HEK293 (cell line): ENCODE data around the gene CETP.

ENCODE experiments used
- CTCF ChIA-PET: fragments of 350-600 bp; formaldehyde crosslinking; extraction: SDS; loops from one replicate; lab custom pipeline; 2021; ENCODE audit warnings: antibody characterized with exemption; lab: Yijun Ruan, JAX
- POLR2A ChIA-PET: fragments of 300-600 bp; formaldehyde crosslinking; extraction: SDS; loops from one replicate; lab custom pipeline; 2020; ENCODE audit warnings: antibody characterized with exemption, inconsistent platforms; lab: Yijun Ruan, JAX
- H3K27ac ChIP-seq: fragments of 200-500 bp; sonication (Bioruptor generic); 2 replicates; pipeline ENCODE4 v1.5.1; 2014; ENCODE audit warnings: low read depth, low read length, control low read depth, inconsistent platforms; ENCODE audit errors: extremely low read depth
- H3K36me3 ChIP-seq, 2 experiments: fragments of 200-500 bp in 1 of 2; sonication (Bioruptor generic) in 1 of 2; 1 replicate in 1 of 2; 2 replicates in 1 of 2; pipeline ENCODE4 v1.5.1; 2014 to 2017; ENCODE audit warnings: inconsistent platforms in 2 of 2, low read length in 2 of 2; ENCODE audit not compliant: control insufficient read depth in 2 of 2, insufficient read depth in 1 of 2
- H3K4me1 ChIP-seq: fragments of 200-500 bp; sonication (Bioruptor generic); 2 replicates; pipeline ENCODE4 v1.5.1; 2014; ENCODE audit warnings: mild to moderate bottlenecking, low read length, inconsistent platforms; ENCODE audit not compliant: control insufficient read depth, insufficient read depth
- H3K4me3 ChIP-seq: 2 replicates; pipeline ENCODE4 v1.5.1; 2011; ENCODE audit warnings: low read depth, mild to moderate bottlenecking, control low read depth, low read length, moderate library complexity
- H3K9me3 ChIP-seq: fragments of 200-500 bp; sonication (Bioruptor generic); 2 replicates; pipeline ENCODE4 v1.5.1; 2014; ENCODE audit warnings: low read depth, low read length, inconsistent platforms; ENCODE audit not compliant: control insufficient read depth, insufficient read depth
- HOXD13 ChIP-seq: sonication (generic); formaldehyde crosslinking; IDR thresholded peaks from 2 replicates; pipeline ENCODE4 v1.8.0; 2022; ENCODE audit warnings: missing genetic modification reagents, borderline replicate concordance
- KLF7 ChIP-seq: fragments of 450-650 bp; formaldehyde crosslinking; IDR thresholded peaks from 2 replicates; pipeline ENCODE4 v1.5.1; 2016; ENCODE audit warnings: missing biosample characterization, missing genetic modification characterization, borderline replicate concordance
- MYNN ChIP-seq: fragments of 450-650 bp; formaldehyde crosslinking; IDR thresholded peaks from 2 replicates; pipeline ENCODE4 v1.5.1; 2016; ENCODE audit warnings: missing biosample characterization, missing genetic modification characterization, borderline replicate concordance
- PRDM1 ChIP-seq: fragments of 450-650 bp; formaldehyde crosslinking; IDR thresholded peaks from 2 replicates; pipeline ENCODE4; 2016; ENCODE audit warnings: missing biosample characterization, missing genetic modification characterization
- PRDM10 ChIP-seq: fragments of 450-650 bp; formaldehyde crosslinking; IDR thresholded peaks from 2 replicates; pipeline ENCODE4 v1.5.1; 2016; ENCODE audit warnings: missing biosample characterization, missing genetic modification characterization
- PRDM6 ChIP-seq: fragments of 450-650 bp; formaldehyde crosslinking; IDR thresholded peaks from 2 replicates; pipeline ENCODE4 v1.5.1; 2017; ENCODE audit warnings: missing biosample characterization, missing genetic modification characterization
- SETDB1 ChIP-seq: IDR thresholded peaks from one replicate; pipeline ENCODE4 v1.6.1; 2017; ENCODE audit warnings: mild to moderate bottlenecking, low read length, moderate library complexity, mixed read lengths; ENCODE audit not compliant: insufficient read length
- SP7 ChIP-seq: fragments of 450-650 bp; formaldehyde crosslinking; IDR thresholded peaks from 2 replicates; pipeline ENCODE4 v1.5.1; 2016; ENCODE audit warnings: missing biosample characterization, missing genetic modification characterization
- WT1 ChIP-seq: fragments of 450-650 bp; formaldehyde crosslinking; IDR thresholded peaks from 2 replicates; pipeline ENCODE4 v1.5.1; 2016; ENCODE audit warnings: missing biosample characterization, missing genetic modification characterization
- ZBTB20 ChIP-seq: fragments of 450-650 bp; formaldehyde crosslinking; IDR thresholded peaks from 2 replicates; pipeline ENCODE4 v1.5.1; 2016; ENCODE audit warnings: missing biosample characterization, missing genetic modification characterization
- ZNF132 ChIP-seq: fragments of 450-650 bp; formaldehyde crosslinking; IDR thresholded peaks from 2 replicates; pipeline ENCODE4 v1.5.1; 2017; ENCODE audit warnings: missing biosample characterization, missing genetic modification characterization, borderline replicate concordance
- ZNF19 ChIP-seq: fragments of 450-650 bp; formaldehyde crosslinking; IDR thresholded peaks from 2 replicates; pipeline ENCODE4; 2016; ENCODE audit warnings: missing biosample characterization, missing genetic modification characterization, low read depth
- ZNF354C ChIP-seq: fragments of 450-650 bp; formaldehyde crosslinking; IDR thresholded peaks from 2 replicates; pipeline ENCODE4 v1.5.1; 2016; ENCODE audit warnings: missing biosample characterization, missing genetic modification characterization, low read depth, borderline replicate concordance
- ZNF394 ChIP-seq: fragments of 450-650 bp; formaldehyde crosslinking; IDR thresholded peaks from 2 replicates; pipeline ENCODE4 v1.5.1; 2016; ENCODE audit warnings: missing biosample characterization, missing genetic modification characterization, mild to moderate bottlenecking, moderate library complexity, borderline replicate concordance
- ZNF560 ChIP-seq: fragments of 450-650 bp; formaldehyde crosslinking; IDR thresholded peaks from 2 replicates; pipeline ENCODE4 v1.5.1; 2017; ENCODE audit warnings: missing biosample characterization, missing genetic modification characterization, borderline replicate concordance
- ZNF571 ChIP-seq: fragments of 450-650 bp; formaldehyde crosslinking; IDR thresholded peaks from 2 replicates; pipeline ENCODE4 v1.5.0; 2017; ENCODE audit warnings: missing biosample characterization, missing genetic modification characterization
- ZNF623 ChIP-seq: fragments of 450-650 bp; formaldehyde crosslinking; IDR thresholded peaks from 2 replicates; pipeline ENCODE4 v1.5.1; 2016; ENCODE audit warnings: missing biosample characterization, missing genetic modification characterization
- ZNF707 ChIP-seq: fragments of 450-650 bp; formaldehyde crosslinking; IDR thresholded peaks from 2 replicates; pipeline ENCODE4 v1.5.1; 2016; ENCODE audit warnings: missing biosample characterization, missing genetic modification characterization
- ZNF830 ChIP-seq: fragments of 450-650 bp; IDR thresholded peaks from 2 replicates; pipeline ENCODE4 v1.5.0; 2018; ENCODE audit warnings: missing biosample characterization, missing genetic modification characterization, low read depth, mild to moderate bottlenecking, moderate library complexity
- ZXDB ChIP-seq: fragments of 450-650 bp; formaldehyde crosslinking; IDR thresholded peaks from 2 replicates; pipeline ENCODE4 v1.5.1; 2016; ENCODE audit warnings: missing biosample characterization, missing genetic modification characterization
- TF ChIP-seq, protein P1 (sequence below): fragments of 450-650 bp; formaldehyde crosslinking; IDR thresholded peaks from 2 replicates; pipeline ENCODE4 v1.5.1; 2017; ENCODE audit warnings: missing biosample characterization, missing genetic modification characterization
- TF ChIP-seq, protein P2 (sequence below): IDR thresholded peaks from 2 replicates; pipeline ENCODE4 v1.6.1; 2011; ENCODE audit warnings: mild to moderate bottlenecking, low read depth, low read length, borderline replicate concordance
- TF ChIP-seq, protein P3 (sequence below): fragments of 450-650 bp; formaldehyde crosslinking; optimal IDR thresholded peaks from 2 replicates; pipeline ENCODE3; 2016; ENCODE audit warnings: missing biosample characterization, mild to moderate bottlenecking, missing genetic modification characterization

Gene CETP

GRCh38 chr16:56961386-56961785 lies 364 bp upstream of the CETP start:
- Histone ChIP-seq H3K4me3 (no peak overlapping the region), H3K36me3 (no peaks in the 10 kb centered on the region), H3K9me3 (no peaks in the 10 kb centered on the region), H3K4me1 (no peaks in the 10 kb centered on the region), H3K27ac (no peak overlapping the region)
- CTCF ChIA-PET, result interaction anchor here (0.6 to 1.3 kb wide), 4 partner anchors 9 to 1307 kb away, joined by 3 to 4 read pairs (median 3); no protein-coding TSS in a partner anchor
- POLR2A ChIA-PET, result no interaction called here
- TF ChIP-seq HOXD13 (CRISPR knock-in tag), result no peak
- no peak for TF ChIP-seq ZNF19 (tag by site-specific recombination)
- TF ChIP-seq ZNF623, result no peak
- 0 out of 2 replicates have a peak, but pooled peaks have one; percentile 15 for TF ChIP-seq PRDM1
- TF ChIP-seq, protein P1, sequence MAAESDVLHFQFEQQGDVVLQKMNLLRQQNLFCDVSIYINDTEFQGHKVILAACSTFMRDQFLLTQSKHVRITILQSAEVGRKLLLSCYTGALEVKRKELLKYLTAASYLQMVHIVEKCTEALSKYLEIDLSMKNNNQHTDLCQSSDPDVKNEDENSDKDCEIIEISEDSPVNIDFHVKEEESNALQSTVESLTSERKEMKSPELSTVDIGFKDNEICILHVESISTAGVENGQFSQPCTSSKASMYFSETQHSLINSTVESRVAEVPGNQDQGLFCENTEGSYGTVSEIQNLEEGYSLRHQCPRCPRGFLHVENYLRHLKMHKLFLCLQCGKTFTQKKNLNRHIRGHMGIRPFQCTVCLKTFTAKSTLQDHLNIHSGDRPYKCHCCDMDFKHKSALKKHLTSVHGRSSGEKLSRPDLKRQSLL (tag by site-specific recombination), result no peak

- H3K4me1 ChIP-seq, result no peaks in the 10 kb centered on the region
- CTCF ChIA-PET, result interaction anchor here (0.6 to 3.4 kb wide), 49 partner anchors 8 to 1628 kb away, joined by 3 to 24 read pairs (median 4); partner anchors contain the start of genes CPNE2 and NLRC5
- H3K9me3 ChIP-seq, result no peaks in the 10 kb centered on the region
- no peak overlapping the region for H3K27ac ChIP-seq
- POLR2A ChIA-PET, result interaction anchor here (0.8 to 1.1 kb wide), 2 partner anchors 33 to 81 kb away, joined by 3 read pairs; no protein-coding TSS in a partner anchor
- no peaks in the 10 kb centered on the region for H3K36me3 ChIP-seq
- no peak overlapping the region for H3K4me3 ChIP-seq
- TF ChIP-seq HOXD13 (CRISPR knock-in tag), result no peak
- TF ChIP-seq ZNF394 (tag by site-specific recombination), result no peak
- TF ChIP-seq SP7 (tag by site-specific recombination), result peak; percentile 40; the same call in 1 of the 2 replicates
- TF ChIP-seq ZNF707 (tag by site-specific recombination), result no peak
- TF ChIP-seq ZNF560 (tag by site-specific recombination), result no peak
- TF ChIP-seq ZBTB20 (tag by site-specific recombination), result no peak
- TF ChIP-seq KLF7 (tag by site-specific recombination), result no peak; the same call in 1 of the 2 replicates
- no peak for TF ChIP-seq PRDM6 (tag by site-specific recombination)
- no peak for TF ChIP-seq ZNF132 (tag by site-specific recombination)
- TF ChIP-seq, protein P2, sequence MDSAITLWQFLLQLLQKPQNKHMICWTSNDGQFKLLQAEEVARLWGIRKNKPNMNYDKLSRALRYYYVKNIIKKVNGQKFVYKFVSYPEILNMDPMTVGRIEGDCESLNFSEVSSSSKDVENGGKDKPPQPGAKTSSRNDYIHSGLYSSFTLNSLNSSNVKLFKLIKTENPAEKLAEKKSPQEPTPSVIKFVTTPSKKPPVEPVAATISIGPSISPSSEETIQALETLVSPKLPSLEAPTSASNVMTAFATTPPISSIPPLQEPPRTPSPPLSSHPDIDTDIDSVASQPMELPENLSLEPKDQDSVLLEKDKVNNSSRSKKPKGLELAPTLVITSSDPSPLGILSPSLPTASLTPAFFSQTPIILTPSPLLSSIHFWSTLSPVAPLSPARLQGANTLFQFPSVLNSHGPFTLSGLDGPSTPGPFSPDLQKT, result no peak
- no peak for TF ChIP-seq ZNF354C (tag by site-specific recombination)
- TF ChIP-seq ZNF571 (tag by site-specific recombination), result no peak
- TF ChIP-seq MYNN (tag by site-specific recombination), result no peak
- no peak for TF ChIP-seq WT1 (tag by site-specific recombination)
- no peak for TF ChIP-seq PRDM10 (tag by site-specific recombination)
- no peak for TF ChIP-seq ZXDB (tag by site-specific recombination)
- no peak for TF ChIP-seq SETDB1
- no peak for TF ChIP-seq ZNF830 (tag by site-specific recombination)
- TF ChIP-seq, protein P3, sequence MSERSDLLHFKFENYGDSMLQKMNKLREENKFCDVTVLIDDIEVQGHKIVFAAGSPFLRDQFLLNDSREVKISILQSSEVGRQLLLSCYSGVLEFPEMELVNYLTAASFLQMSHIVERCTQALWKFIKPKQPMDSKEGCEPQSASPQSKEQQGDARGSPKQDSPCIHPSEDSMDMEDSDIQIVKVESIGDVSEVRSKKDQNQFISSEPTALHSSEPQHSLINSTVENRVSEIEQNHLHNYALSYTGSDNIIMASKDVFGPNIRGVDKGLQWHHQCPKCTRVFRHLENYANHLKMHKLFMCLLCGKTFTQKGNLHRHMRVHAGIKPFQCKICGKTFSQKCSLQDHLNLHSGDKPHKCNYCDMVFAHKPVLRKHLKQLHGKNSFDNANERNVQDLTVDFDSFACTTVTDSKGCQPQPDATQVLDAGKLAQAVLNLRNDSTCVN (tag by site-specific recombination), result peak; percentile 21
These were observed 2.7 kb downstream of the CETP start for GRCh38 chr16:56964243-56965148.
